ENCODE measurements around the gene ONECUT3. TPM values are rescaled to one million over a fixed set of nuclear protein-coding genes. Genes with fewer than 3 reads are reported as not detected.

Gene ONECUT3
- total RNA-seq, 3 donors from 2014 or later = not detected

- ATAC-seq (no peak), DNase-seq (no peak)
- H3K9me3 ChIP-seq = peaks cover 9% of the 10 kb centered on the region
- H3K4me1 ChIP-seq (ENCODE audit: low read depth) = no peaks in the 10 kb centered on the region
- no peak overlapping the region for H3K4me3 ChIP-seq
- intact Hi-C loops (cut with DNase I, micrococcal nuclease) = no loop called here
- H3K36me3 ChIP-seq (ENCODE audit: low read depth) = no peaks in the 10 kb centered on the region
- TF ChIP-seq, protein P1, sequence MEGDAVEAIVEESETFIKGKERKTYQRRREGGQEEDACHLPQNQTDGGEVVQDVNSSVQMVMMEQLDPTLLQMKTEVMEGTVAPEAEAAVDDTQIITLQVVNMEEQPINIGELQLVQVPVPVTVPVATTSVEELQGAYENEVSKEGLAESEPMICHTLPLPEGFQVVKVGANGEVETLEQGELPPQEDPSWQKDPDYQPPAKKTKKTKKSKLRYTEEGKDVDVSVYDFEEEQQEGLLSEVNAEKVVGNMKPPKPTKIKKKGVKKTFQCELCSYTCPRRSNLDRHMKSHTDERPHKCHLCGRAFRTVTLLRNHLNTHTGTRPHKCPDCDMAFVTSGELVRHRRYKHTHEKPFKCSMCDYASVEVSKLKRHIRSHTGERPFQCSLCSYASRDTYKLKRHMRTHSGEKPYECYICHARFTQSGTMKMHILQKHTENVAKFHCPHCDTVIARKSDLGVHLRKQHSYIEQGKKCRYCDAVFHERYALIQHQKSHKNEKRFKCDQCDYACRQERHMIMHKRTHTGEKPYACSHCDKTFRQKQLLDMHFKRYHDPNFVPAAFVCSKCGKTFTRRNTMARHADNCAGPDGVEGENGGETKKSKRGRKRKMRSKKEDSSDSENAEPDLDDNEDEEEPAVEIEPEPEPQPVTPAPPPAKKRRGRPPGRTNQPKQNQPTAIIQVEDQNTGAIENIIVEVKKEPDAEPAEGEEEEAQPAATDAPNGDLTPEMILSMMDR (IDR thresholded peaks at IDR 0.05) = no peak
These were observed 12.8 kb downstream of the ONECUT3 start for GRCh38 chr19:1765904-1766799.

DNA sequence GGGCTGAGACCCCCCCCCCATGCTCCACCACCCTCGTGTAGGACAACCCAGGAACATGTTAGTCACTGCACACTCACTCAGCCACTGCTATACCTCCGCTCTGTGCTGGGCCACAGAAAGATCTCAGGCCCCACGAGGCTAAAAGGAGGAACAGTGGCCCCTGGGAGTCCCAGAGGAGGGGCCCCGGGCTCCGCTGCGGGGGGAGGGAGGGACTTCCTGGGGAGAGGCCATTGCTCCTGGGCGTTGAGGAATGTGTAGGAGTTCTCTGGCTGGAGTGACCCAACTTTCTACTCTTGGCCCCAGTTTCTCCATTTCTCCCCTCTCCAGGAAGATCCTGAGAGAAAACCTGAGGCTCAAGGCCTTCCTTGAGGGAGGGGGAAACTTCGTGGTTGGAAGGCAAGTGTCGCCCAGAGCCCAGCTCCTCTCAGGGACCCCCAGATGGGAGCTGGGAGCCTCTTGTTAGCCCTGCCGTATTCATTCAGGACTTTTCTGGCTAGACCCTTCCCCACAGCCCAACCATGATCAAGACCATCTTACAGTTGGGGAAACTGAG lies 13.6 kb downstream of the ONECUT3 start:
- no peak for DNase-seq
- no peaks in the 10 kb centered on the region for H3K4me1 ChIP-seq (ENCODE audit: low read depth)
- intact Hi-C loops (cut with DNase I, micrococcal nuclease) = no loop called here
- no peaks in the 10 kb centered on the region for H3K36me3 ChIP-seq (ENCODE audit: low read depth)
- TF ChIP-seq, protein P1 (IDR thresholded peaks at IDR 0.05) = no peak
- ATAC-seq = no peak
- H3K9me3 ChIP-seq = peaks cover 12% of the 10 kb centered on the region
- no peak overlapping the region for H3K4me3 ChIP-seq

DNA sequence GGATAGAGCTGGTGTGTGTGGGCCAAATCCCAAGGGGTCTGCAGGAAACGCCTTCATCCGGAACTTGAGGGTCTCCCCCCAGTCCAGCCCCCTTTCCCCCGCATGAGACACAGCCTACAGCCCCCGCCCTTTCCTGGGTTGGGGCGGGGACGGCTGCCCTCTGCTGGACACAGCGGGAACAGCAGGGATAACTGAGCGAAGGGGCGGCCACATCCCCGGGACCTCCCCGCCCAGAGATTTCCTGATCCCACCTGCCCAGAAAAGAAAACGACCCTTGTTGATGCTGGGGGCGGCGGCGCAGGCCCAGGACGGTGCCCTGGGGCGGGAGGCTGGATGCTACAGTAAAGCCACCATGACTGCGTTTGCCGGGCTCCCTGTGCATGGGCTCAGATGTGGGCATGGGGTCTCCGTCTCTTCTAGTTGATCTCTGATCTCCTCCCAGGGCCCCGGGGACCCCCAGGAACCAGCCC lies 14.2 kb downstream of the ONECUT3 start:
- Histone ChIP-seq H3K9me3 (peaks cover 12% of the 10 kb centered on the region), H3K4me1 (ENCODE audit: low read depth) (no peaks in the 10 kb centered on the region), H3K36me3 (ENCODE audit: low read depth) (no peaks in the 10 kb centered on the region), H3K4me3 (no peak overlapping the region)
- intact Hi-C loops (cut with DNase I, micrococcal nuclease) = no loop called here
- TF ChIP-seq, protein P1 (IDR thresholded peaks at IDR 0.05) = peak; percentile 93
- ATAC-seq (peak; percentile 82), DNase-seq (peak in 2 of 3 donors; percentile 51 to 61)

DNA sequence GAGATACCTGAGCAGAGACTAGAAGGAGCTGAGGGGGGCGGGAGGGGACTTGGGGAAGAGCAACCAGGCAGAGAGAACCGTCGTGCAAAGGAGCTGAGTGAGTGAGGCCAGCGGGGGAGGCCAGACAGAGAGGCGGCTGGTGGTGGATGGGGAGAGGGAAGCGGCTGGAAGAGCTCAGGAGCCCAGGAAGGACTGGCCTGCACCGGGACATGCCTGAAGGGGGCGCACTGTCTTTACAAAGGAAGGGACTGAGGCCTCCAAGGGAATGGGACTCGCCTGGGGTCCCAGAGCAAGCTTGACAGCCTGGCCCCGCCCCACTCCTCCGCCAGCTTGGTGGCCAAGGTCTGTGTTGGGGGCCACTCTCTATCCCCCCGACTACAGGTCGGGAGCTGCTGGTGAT lies 14.9 kb downstream of the ONECUT3 start:
- DNase-seq (peak in 1 of 3 donors; percentile 27), ATAC-seq (peak; percentile 25)
- TF ChIP-seq, protein P1 (IDR thresholded peaks at IDR 0.05) = no peak
- intact Hi-C loops (cut with DNase I, micrococcal nuclease) = no loop called here
- peaks cover 12% of the 10 kb centered on the region for H3K9me3 ChIP-seq
- H3K4me3 ChIP-seq = no peak overlapping the region
- no peaks in the 10 kb centered on the region for H3K4me1 ChIP-seq (ENCODE audit: low read depth)
- no peaks in the 10 kb centered on the region for H3K36me3 ChIP-seq (ENCODE audit: low read depth)

DNA sequence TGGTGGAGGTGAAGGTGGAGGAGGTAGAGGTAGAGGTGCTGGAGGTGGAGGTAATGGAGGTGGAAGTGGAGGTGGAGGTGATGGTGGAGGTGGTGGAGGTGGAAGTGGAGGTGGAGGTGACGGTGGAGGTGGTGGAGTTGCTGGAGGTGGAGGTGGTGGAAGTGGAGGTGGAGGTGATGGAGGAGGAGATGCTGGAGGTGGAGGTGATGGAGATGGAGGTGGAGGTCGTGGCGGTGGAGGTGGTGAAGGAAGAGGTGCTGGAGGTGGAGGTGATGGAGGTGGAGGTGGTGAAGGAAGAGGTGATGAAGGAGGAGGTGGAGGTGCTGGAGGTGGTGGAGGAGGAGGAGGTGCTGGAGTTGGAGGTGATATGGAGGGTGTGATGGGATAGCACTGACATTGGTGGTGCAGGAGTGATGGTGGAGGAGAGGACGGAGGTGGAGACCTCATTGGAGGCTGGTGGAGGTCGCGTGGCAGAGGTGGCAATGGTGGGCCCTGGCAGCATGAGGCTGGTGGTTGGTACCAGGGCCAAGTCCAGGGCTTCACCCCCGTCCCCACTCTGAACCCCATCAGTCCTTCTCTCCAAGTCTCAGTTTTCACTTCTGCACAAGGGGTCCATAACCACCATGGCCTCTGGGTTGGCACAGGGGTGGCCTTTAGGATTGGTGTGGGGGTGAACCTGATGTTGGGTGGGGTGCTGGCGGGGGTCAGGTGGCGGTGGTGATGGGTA lies 15.8 kb downstream of the ONECUT3 start:
- Histone ChIP-seq H3K9me3 (peaks cover 12% of the 10 kb centered on the region), H3K4me1 (ENCODE audit: low read depth) (no peaks in the 10 kb centered on the region), H3K4me3 (no peak overlapping the region), H3K36me3 (ENCODE audit: low read depth) (no peaks in the 10 kb centered on the region)
- no peak for DNase-seq
- TF ChIP-seq, protein P1 (IDR thresholded peaks at IDR 0.05) = no peak
- no peak for ATAC-seq
- intact Hi-C loops (cut with DNase I, micrococcal nuclease) = no loop called here
